BLaER1 treated with 17β-estradiol and CSF1 and Interleukin-3, amounts not matched to agents 10 nM and 100 nM (cell line): ENCODE measurements around the gene LIN7A.

Experiments used
- H3K27ac ChIP-seq, 11 experiments: shearing (Covaris generic); formaldehyde crosslinking; 2 replicates each; pipeline ENCODE4 v1.8.1; 2022
- H3K27me3 ChIP-seq, 11 experiments: shearing (Covaris generic); formaldehyde crosslinking; 2 replicates each; pipeline ENCODE4 v1.8.1; 2022
- H3K36me3 ChIP-seq, 11 experiments: shearing (Covaris generic); formaldehyde crosslinking; 2 replicates each; pipeline ENCODE4 v1.8.1; 2022
- H3K4me1 ChIP-seq, 10 experiments: shearing (Covaris generic); formaldehyde crosslinking; 2 replicates each; pipeline ENCODE4 v1.8.1; 2022
- H3K4me2 ChIP-seq, 11 experiments: shearing (Covaris generic); formaldehyde crosslinking; 2 replicates each; pipeline ENCODE4 v1.8.1; 2022
- H3K4me3 ChIP-seq, 10 experiments: shearing (Covaris generic); formaldehyde crosslinking; 2 replicates each; pipeline ENCODE4 v1.8.1; 2022
- H3K9ac ChIP-seq, 11 experiments: shearing (Covaris generic); formaldehyde crosslinking; 2 replicates each; pipeline ENCODE4 v1.8.1; 2022
- H3K9me3 ChIP-seq, 11 experiments: shearing (Covaris generic); formaldehyde crosslinking; replicated peaks in 1 of 11; 2 replicates each; pipeline ENCODE4 v1.8.1; 2022
- H4K20me1 ChIP-seq, 11 experiments: shearing (Covaris generic); formaldehyde crosslinking; 2 replicates each; pipeline ENCODE4 v1.8.1; 2022
- Cebpa-rat ChIP-seq, 11 experiments: shearing (Covaris generic); IDR thresholded peaks; 2 replicates each; pipeline ENCODE4 v1.8.1; 2022

The LIN7A gene

GRCh38 chr12:80848858-80849257 lies 88.9 kb downstream of the LIN7A start:
- Histone ChIP-seq H4K20me1 (no peaks in the 10 kb centered on the region), H3K4me1 (no peaks in the 10 kb centered on the region), H3K36me3 (no peaks in the 10 kb centered on the region), H3K9ac (no peak overlapping the region), H3K9me3 (no peaks in the 10 kb centered on the region), H3K27me3 (no peaks in the 10 kb centered on the region), H3K4me2 (no peak overlapping the region), H3K27ac (no peak overlapping the region), H3K4me3 (no peak overlapping the region)
- no peak for TF ChIP-seq Cebpa-rat (IDR thresholded peaks at IDR 0.05)

- H3K4me1 ChIP-seq = no peaks in the 10 kb centered on the region
- H4K20me1 ChIP-seq = no peaks in the 10 kb centered on the region
- H3K4me3 ChIP-seq = no peak overlapping the region
- H3K27me3 ChIP-seq = no peaks in the 10 kb centered on the region
- TF ChIP-seq Cebpa-rat (IDR thresholded peaks at IDR 0.05) = no peak
- no peaks in the 10 kb centered on the region for H3K36me3 ChIP-seq
- no peak overlapping the region for H3K4me2 ChIP-seq
- no peak overlapping the region for H3K27ac ChIP-seq
- no peaks in the 10 kb centered on the region for H3K9me3 ChIP-seq
- no peak overlapping the region for H3K9ac ChIP-seq
These were observed 90.2 kb downstream of the LIN7A start for GRCh38 chr12:80847575-80847974.

- Histone ChIP-seq H3K4me1 (no peaks in the 10 kb centered on the region), H3K27me3 (no peaks in the 10 kb centered on the region), H3K9me3 (no peaks in the 10 kb centered on the region), H3K4me2 (no peak overlapping the region), H3K9ac (no peak overlapping the region), H4K20me1 (no peaks in the 10 kb centered on the region), H3K36me3 (no peaks in the 10 kb centered on the region), H3K27ac (no peak overlapping the region), H3K4me3 (no peak overlapping the region)
- TF ChIP-seq Cebpa-rat (IDR thresholded peaks at IDR 0.05) = no peak
These were observed 90.8 kb downstream of the LIN7A start for GRCh38 chr12:80846952-80847351.

- no peak overlapping the region for H3K9ac ChIP-seq
- no peak overlapping the region for H3K4me2 ChIP-seq
- H3K4me1 ChIP-seq = no peaks in the 10 kb centered on the region
- TF ChIP-seq Cebpa-rat (IDR thresholded peaks at IDR 0.05) = no peak
- no peaks in the 10 kb centered on the region for H4K20me1 ChIP-seq
- H3K27me3 ChIP-seq = no peaks in the 10 kb centered on the region
- no peak overlapping the region for H3K4me3 ChIP-seq
- H3K27ac ChIP-seq = no peak overlapping the region
- H3K9me3 ChIP-seq = no peaks in the 10 kb centered on the region
- no peaks in the 10 kb centered on the region for H3K36me3 ChIP-seq
These were observed 92.1 kb downstream of the LIN7A start for GRCh38 chr12:80845639-80846038.

- no peaks in the 10 kb centered on the region for H3K36me3 ChIP-seq
- H3K9me3 ChIP-seq = no peaks in the 10 kb centered on the region
- no peak for TF ChIP-seq Cebpa-rat (IDR thresholded peaks at IDR 0.05)
- no peaks in the 10 kb centered on the region for H3K4me1 ChIP-seq
- H3K9ac ChIP-seq = no peak overlapping the region
- no peak overlapping the region for H3K4me2 ChIP-seq
- no peaks in the 10 kb centered on the region for H3K27me3 ChIP-seq
- no peak overlapping the region for H3K27ac ChIP-seq
- H4K20me1 ChIP-seq = no peaks in the 10 kb centered on the region
- H3K4me3 ChIP-seq = no peak overlapping the region
These were observed 93.8 kb downstream of the LIN7A start for GRCh38 chr12:80843969-80844368.

GRCh38 chr12:80838708-80839107 lies 99.0 kb downstream of the LIN7A start:
- Histone ChIP-seq H3K4me2 (no peak overlapping the region), H3K9me3 (no peaks in the 10 kb centered on the region), H4K20me1 (no peaks in the 10 kb centered on the region), H3K4me1 (0 out of 20 replicates have a peak, but pooled peaks cover 0 to 4% (median 0%) of the 10 kb centered on the region in 10 experiments), H3K36me3 (no peaks in the 10 kb centered on the region), H3K9ac (no peak overlapping the region), H3K4me3 (no peak overlapping the region), H3K27ac (no peak overlapping the region), H3K27me3 (no peaks in the 10 kb centered on the region)
- TF ChIP-seq Cebpa-rat (IDR thresholded peaks at IDR 0.05) = no peak

- no peak overlapping the region for H3K27ac ChIP-seq
- H3K4me3 ChIP-seq = no peak overlapping the region
- H3K4me1 ChIP-seq = 0 out of 20 replicates have a peak, but pooled peaks cover 0 to 4% (median 0%) of the 10 kb centered on the region in 10 experiments
- no peaks in the 10 kb centered on the region for H4K20me1 ChIP-seq
- no peak overlapping the region for H3K4me2 ChIP-seq
- no peak overlapping the region for H3K9ac ChIP-seq
- no peaks in the 10 kb centered on the region for H3K9me3 ChIP-seq
- no peaks in the 10 kb centered on the region for H3K36me3 ChIP-seq
- no peaks in the 10 kb centered on the region for H3K27me3 ChIP-seq
- TF ChIP-seq Cebpa-rat (IDR thresholded peaks at IDR 0.05) = no peak
These were observed 99.6 kb downstream of the LIN7A start for GRCh38 chr12:80838024-80838658.

- no peaks in the 10 kb centered on the region for H3K36me3 ChIP-seq
- no peak overlapping the region for H3K4me3 ChIP-seq
- no peaks in the 10 kb centered on the region for H3K27me3 ChIP-seq
- no peaks in the 10 kb centered on the region for H4K20me1 ChIP-seq
- no peak for TF ChIP-seq Cebpa-rat (IDR thresholded peaks at IDR 0.05)
- 0 out of 20 replicates have a peak, but pooled peaks cover 0 to 4% (median 0%) of the 10 kb centered on the region in 10 experiments for H3K4me1 ChIP-seq
- H3K4me2 ChIP-seq = no peak overlapping the region
- H3K9ac ChIP-seq = no peak overlapping the region
- H3K27ac ChIP-seq = no peak overlapping the region
- H3K9me3 ChIP-seq = no peaks in the 10 kb centered on the region
These were observed 100.3 kb downstream of the LIN7A start for GRCh38 chr12:80837342-80837978.

- 0 out of 20 replicates have a peak, but pooled peaks cover 0 to 4% (median 0%) of the 10 kb centered on the region in 10 experiments for H3K4me1 ChIP-seq
- no peaks in the 10 kb centered on the region for H3K27me3 ChIP-seq
- no peak overlapping the region for H3K27ac ChIP-seq
- H3K4me3 ChIP-seq = no peak overlapping the region
- no peaks in the 10 kb centered on the region for H3K36me3 ChIP-seq
- no peak for TF ChIP-seq Cebpa-rat (IDR thresholded peaks at IDR 0.05)
- no peak overlapping the region for H3K9ac ChIP-seq
- H3K9me3 ChIP-seq = no peaks in the 10 kb centered on the region
- no peaks in the 10 kb centered on the region for H4K20me1 ChIP-seq
- no peak overlapping the region for H3K4me2 ChIP-seq
These were observed 103.0 kb downstream of the LIN7A start for GRCh38 chr12:80834724-80835123.

- Histone ChIP-seq H3K4me1 (no peaks in the 10 kb centered on the region), H3K27me3 (no peaks in the 10 kb centered on the region), H3K36me3 (no peaks in the 10 kb centered on the region), H3K9me3 (no peaks in the 10 kb centered on the region), H3K9ac (no peak overlapping the region), H4K20me1 (no peaks in the 10 kb centered on the region), H3K4me2 (no peak overlapping the region), H3K4me3 (no peak overlapping the region), H3K27ac (no peak overlapping the region)
- no peak for TF ChIP-seq Cebpa-rat (IDR thresholded peaks at IDR 0.05)
These were observed 107.1 kb downstream of the LIN7A start for GRCh38 chr12:80830533-80831088.
